ENCODE measurements around the gene PCNX4. TPM values are rescaled to one million over a fixed set of nuclear protein-coding genes. Genes with fewer than 3 reads are reported as not detected.

The PCNX4 gene
- total and polyA plus RNA-seq, 9 donors = 19.2 to 83.4 (median 56.8) TPM

GRCh38 chr14:60085085-60085484, 6.6 kb upstream of the PCNX4 start:
- TF ChIP-seq POLR2A (IDR thresholded peaks at IDR 0.05) = no peak
- no peak for TF ChIP-seq EP300 (IDR thresholded peaks at IDR 0.05)
- TF ChIP-seq, protein P1, sequence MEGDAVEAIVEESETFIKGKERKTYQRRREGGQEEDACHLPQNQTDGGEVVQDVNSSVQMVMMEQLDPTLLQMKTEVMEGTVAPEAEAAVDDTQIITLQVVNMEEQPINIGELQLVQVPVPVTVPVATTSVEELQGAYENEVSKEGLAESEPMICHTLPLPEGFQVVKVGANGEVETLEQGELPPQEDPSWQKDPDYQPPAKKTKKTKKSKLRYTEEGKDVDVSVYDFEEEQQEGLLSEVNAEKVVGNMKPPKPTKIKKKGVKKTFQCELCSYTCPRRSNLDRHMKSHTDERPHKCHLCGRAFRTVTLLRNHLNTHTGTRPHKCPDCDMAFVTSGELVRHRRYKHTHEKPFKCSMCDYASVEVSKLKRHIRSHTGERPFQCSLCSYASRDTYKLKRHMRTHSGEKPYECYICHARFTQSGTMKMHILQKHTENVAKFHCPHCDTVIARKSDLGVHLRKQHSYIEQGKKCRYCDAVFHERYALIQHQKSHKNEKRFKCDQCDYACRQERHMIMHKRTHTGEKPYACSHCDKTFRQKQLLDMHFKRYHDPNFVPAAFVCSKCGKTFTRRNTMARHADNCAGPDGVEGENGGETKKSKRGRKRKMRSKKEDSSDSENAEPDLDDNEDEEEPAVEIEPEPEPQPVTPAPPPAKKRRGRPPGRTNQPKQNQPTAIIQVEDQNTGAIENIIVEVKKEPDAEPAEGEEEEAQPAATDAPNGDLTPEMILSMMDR (IDR thresholded peaks at IDR 0.05) = no peak
- Histone ChIP-seq H3K27ac (no peak overlapping the region), H3K27me3 (no peaks in the 10 kb centered on the region), H3K9me3 (no peaks in the 10 kb centered on the region), H3K4me3 (no peak overlapping the region), H3K36me3 (no peaks in the 10 kb centered on the region), H3K4me1 (ENCODE audit: insufficient read depth) (no peaks in the 10 kb centered on the region)
- DNase-seq = no peak
- intact Hi-C loops (cut with DNase I) = no loop called here

DNA sequence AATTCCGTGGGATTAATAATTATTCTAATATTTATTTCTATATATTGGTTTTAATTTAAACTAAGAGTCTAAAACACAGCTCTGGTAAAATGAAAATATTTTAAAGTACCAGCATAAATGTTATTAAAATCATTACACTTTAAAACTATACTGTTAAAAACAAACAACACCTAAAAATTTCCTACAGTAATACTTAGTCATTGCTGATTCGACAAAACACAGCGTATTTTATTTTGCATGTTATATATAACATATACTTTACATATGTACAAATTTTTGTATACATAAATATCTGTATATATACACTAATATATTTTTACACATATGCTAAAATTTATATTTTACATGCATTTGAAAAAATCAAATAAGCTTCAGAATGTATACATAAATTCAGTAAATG, 6.0 kb upstream of the PCNX4 start:
- WGBS, 3 donors = 94 to 96% (median 96%) methylated on average over 3 of the region's 3 CpGs
- no peak overlapping the region for H3K4me3 ChIP-seq
- intact Hi-C loops (cut with DNase I) = no loop called here

DNA sequence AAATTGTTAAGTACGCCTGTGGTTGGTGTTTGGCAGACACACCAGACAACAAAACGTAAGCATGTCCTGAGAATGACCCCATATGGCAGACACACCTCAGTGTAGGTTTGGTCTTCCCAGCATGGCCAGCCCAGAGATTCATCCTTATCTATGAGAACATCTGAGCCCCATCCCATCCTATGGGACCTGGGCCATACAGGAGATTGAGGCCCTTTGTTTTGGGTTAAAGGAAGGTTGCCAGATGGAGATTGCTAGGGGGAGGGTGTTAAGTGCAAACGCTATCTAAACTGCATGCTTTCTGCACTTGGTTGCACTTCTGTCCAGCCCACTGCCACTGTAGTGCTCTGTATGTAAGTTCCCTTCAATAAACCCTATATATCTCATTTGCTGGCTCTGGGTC, 4.1 kb upstream of the PCNX4 start:
- Histone ChIP-seq H3K27ac (no peak overlapping the region), H3K9me3 (no peaks in the 10 kb centered on the region), H3K4me1 (ENCODE audit: insufficient read depth) (no peaks in the 10 kb centered on the region), H3K4me3 (no peak overlapping the region), H3K27me3 (no peaks in the 10 kb centered on the region), H3K36me3 (no peaks in the 10 kb centered on the region)
- 88 to 89% (median 89%) methylated on average over 3 of the region's 3 CpGs for WGBS, 3 donors
- DNase-seq = no peak
- intact Hi-C loops (cut with DNase I) = no loop called here
- TF ChIP-seq, protein P1 (IDR thresholded peaks at IDR 0.05) = no peak
- TF ChIP-seq EP300 (IDR thresholded peaks at IDR 0.05) (no peak), POLR2A (IDR thresholded peaks at IDR 0.05) (no peak)

More for the DNA sequence above, 6.0 kb upstream of the PCNX4 start:
- no peaks in the 10 kb centered on the region for H3K9me3 ChIP-seq
- TF ChIP-seq, protein P1 (IDR thresholded peaks at IDR 0.05) = no peak
- no peak for TF ChIP-seq POLR2A (IDR thresholded peaks at IDR 0.05)
- TF ChIP-seq EP300 (IDR thresholded peaks at IDR 0.05) = no peak
- no peaks in the 10 kb centered on the region for H3K4me1 ChIP-seq (ENCODE audit: insufficient read depth)
- H3K36me3 ChIP-seq = no peaks in the 10 kb centered on the region
- no peaks in the 10 kb centered on the region for H3K27me3 ChIP-seq
- no peak for DNase-seq
- H3K27ac ChIP-seq = no peak overlapping the region

- Histone ChIP-seq H3K36me3 (no peaks in the 10 kb centered on the region), H3K27ac (no peak overlapping the region), H3K27me3 (no peaks in the 10 kb centered on the region), H3K4me1 (ENCODE audit: insufficient read depth) (peaks cover 2% of the 10 kb centered on the region), H3K9me3 (no peaks in the 10 kb centered on the region), H3K4me3 (no peak overlapping the region)
- WGBS, 3 donors = 50 to 54% (median 52%) methylated on average over 4 of the region's 4 CpGs
- TF ChIP-seq EP300 (IDR thresholded peaks at IDR 0.05) (no peak), POLR2A (IDR thresholded peaks at IDR 0.05) (no peak)
- TF ChIP-seq, protein P1 (IDR thresholded peaks at IDR 0.05) = no peak
- intact Hi-C loops (cut with DNase I) = no loop called here
- no peak for DNase-seq
Observed at GRCh38 chr14:60089221-60089620, 2.5 kb upstream of the PCNX4 start.

Measured in ovary (tissue), 9 donors.